ENCODE results near the gene C16orf74. TPM values are rescaled to one million over a fixed set of nuclear protein-coding genes. Genes with fewer than 3 reads are reported as not detected.

The C16orf74 gene
- total and polyA plus RNA-seq, 2 of the 13 experiments (the other 11 are each of a cell fraction or from before 2014, with no cell fraction given), result 0.13 to 0.29 TPM

DNA sequence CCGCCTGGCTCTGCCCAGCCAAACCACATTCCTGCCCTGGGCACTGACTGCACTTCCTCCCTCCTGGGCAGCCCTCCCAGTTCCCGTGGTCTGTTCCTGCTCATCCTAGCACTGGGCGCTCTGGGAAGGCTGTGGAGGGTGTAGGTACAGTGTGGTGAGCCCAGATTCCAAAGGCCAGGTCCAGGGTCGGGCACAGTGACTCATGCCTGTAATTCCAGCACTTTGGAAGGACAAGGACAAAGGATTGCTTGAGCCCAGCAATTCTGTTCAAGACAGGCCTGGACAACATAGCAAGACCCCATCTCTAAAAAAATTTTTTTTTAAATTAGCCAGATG lies 30.6 kb downstream of the C16orf74 start:
- Histone ChIP-seq H3K4me2 (ENCODE audit: low read depth, low read length) (no peak overlapping the region), H3K27me3 (ENCODE audit: control insufficient read depth in 1 of 2, insufficient read depth in 2 of 2, low read length in 2 of 2) (peaks cover 4 to 32% of the 10 kb centered on the region in 2 experiments; a peak in 4 of 5 replicates), H2AFZ (ENCODE audit: low read length) (no peak overlapping the region), H3K9me3 (ENCODE audit: low read length) (no peaks in the 10 kb centered on the region), H3K9ac (ENCODE audit: insufficient read depth, low read depth, low read length) (no peak overlapping the region), H3K79me2 (ENCODE audit: insufficient read depth, low read length) (no peaks in the 10 kb centered on the region), H3K4me3 (replicated peaks in 1 of 3; ENCODE audit: insufficient read depth in 1 of 3, low read depth in 2 of 3, low read length in 3 of 3) (no peak overlapping the region), H3K36me3 (replicated peaks in 1 of 2; ENCODE audit: control insufficient read depth in 1 of 2, insufficient read depth in 2 of 2, low read length in 2 of 2) (no peaks in the 10 kb centered on the region), H3K4me1 (ENCODE audit: insufficient read depth, low read length) (peaks cover 18% of the 10 kb centered on the region), H4K20me1 (ENCODE audit: insufficient read depth, low read length) (peaks cover 3% of the 10 kb centered on the region; the same call in 1 of the 2 replicates), H3K27ac (ENCODE audit: extremely low read length, insufficient read depth, low read length) (no peak overlapping the region)
- FAIRE-seq (no peak), DNase-seq (ENCODE audit: low spot score) (peak; percentile 35), ATAC-seq (peak; percentile 57)
- in situ Hi-C loops (cut with HindIII; ENCODE audit: extremely low pct_ligation_motif_present, low pct_unique_long_range_greater_than_20kb) (no loop called here), intact Hi-C loops (cut with micrococcal nuclease; ENCODE audit: unreplicated experiment) (no loop called here)
- POLR2A ChIA-PET, result no interaction called here
- 13% methylated on average over 4 of the region's 4 CpGs for WGBS (ENCODE audit: low lambda C conversion rate)
- no TSS peak for BruUV-seq (replicated peaks)
- CTCF ChIA-PET (ENCODE audit: low intra/inter-chr PET ratio, low total read pairs), result interaction anchor here (0.8 kb wide), 1 partner anchor 351 kb away, joined by 3 read pairs; no protein-coding TSS in a partner anchor
- TF ChIP-seq SRSF9 (IDR thresholded peaks at IDR 0.05; ENCODE audit: borderline replicate concordance, insufficient read depth, low read depth, low read length, poor library complexity, severe bottlenecking) (no peak), MTF1 (CRISPR knock-in tag; IDR thresholded peaks at IDR 0.05) (no peak), TFDP1 (CRISPR knock-in tag; IDR thresholded peaks at IDR 0.05; ENCODE audit: borderline replicate concordance) (no peak), FOXP1 (IDR thresholded peaks at IDR 0.05) (no peak), FOXP1 (CRISPR knock-in tag; IDR thresholded peaks at IDR 0.05) (no peak), ZNF235 (CRISPR knock-in tag; IDR thresholded peaks at IDR 0.05; ENCODE audit: borderline replicate concordance) (no peak), TOPORS (CRISPR knock-in tag; IDR thresholded peaks at IDR 0.05) (no peak), BRD4 (CRISPR knock-in tag; IDR thresholded peaks at IDR 0.05) (no peak), CBFB (CRISPR knock-in tag; IDR thresholded peaks at IDR 0.05) (no peak), ZC3H13 (CRISPR knock-in tag; IDR thresholded peaks at IDR 0.05) (no peak), PRMT3 (CRISPR knock-in tag; IDR thresholded peaks at IDR 0.05; ENCODE audit: borderline replicate concordance, low read depth) (no peak)
- TF ChIP-seq, protein P1, sequence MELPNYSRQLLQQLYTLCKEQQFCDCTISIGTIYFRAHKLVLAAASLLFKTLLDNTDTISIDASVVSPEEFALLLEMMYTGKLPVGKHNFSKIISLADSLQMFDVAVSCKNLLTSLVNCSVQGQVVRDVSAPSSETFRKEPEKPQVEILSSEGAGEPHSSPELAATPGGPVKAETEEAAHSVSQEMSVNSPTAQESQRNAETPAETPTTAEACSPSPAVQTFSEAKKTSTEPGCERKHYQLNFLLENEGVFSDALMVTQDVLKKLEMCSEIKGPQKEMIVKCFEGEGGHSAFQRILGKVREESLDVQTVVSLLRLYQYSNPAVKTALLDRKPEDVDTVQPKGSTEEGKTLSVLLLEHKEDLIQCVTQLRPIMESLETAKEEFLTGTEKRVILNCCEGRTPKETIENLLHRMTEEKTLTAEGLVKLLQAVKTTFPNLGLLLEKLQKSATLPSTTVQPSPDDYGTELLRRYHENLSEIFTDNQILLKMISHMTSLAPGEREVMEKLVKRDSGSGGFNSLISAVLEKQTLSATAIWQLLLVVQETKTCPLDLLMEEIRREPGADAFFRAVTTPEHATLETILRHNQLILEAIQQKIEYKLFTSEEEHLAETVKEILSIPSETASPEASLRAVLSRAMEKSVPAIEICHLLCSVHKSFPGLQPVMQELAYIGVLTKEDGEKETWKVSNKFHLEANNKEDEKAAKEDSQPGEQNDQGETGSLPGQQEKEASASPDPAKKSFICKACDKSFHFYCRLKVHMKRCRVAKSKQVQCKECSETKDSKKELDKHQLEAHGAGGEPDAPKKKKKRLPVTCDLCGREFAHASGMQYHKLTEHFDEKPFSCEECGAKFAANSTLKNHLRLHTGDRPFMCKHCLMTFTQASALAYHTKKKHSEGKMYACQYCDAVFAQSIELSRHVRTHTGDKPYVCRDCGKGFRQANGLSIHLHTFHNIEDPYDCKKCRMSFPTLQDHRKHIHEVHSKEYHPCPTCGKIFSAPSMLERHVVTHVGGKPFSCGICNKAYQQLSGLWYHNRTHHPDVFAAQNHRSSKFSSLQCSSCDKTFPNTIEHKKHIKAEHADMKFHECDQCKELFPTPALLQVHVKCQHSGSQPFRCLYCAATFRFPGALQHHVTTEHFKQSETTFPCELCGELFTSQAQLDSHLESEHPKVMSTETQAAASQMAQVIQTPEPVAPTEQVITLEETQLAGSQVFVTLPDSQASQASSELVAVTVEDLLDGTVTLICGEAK (IDR thresholded peaks at IDR 0.05), result no peak
- TF ChIP-seq, protein P1 (CRISPR knock-in tag; IDR thresholded peaks at IDR 0.05), result no peak
- TF ChIP-seq, protein P2, sequence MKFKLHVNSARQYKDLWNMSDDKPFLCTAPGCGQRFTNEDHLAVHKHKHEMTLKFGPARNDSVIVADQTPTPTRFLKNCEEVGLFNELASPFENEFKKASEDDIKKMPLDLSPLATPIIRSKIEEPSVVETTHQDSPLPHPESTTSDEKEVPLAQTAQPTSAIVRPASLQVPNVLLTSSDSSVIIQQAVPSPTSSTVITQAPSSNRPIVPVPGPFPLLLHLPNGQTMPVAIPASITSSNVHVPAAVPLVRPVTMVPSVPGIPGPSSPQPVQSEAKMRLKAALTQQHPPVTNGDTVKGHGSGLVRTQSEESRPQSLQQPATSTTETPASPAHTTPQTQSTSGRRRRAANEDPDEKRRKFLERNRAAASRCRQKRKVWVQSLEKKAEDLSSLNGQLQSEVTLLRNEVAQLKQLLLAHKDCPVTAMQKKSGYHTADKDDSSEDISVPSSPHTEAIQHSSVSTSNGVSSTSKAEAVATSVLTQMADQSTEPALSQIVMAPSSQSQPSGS (CRISPR knock-in tag; IDR thresholded peaks at IDR 0.05), result no peak
